GM12892 (cell line): Measurements from ENCODE around the gene SPNS2.

Source experiments
- DNase-seq: peaks from one replicate; pipeline ENCODE4 v3.0.0; 2011; ENCODE audit not compliant: insufficient read length
- FAIRE-seq: peaks from 2 replicates; lab custom pipeline; 2011; peaks lifted over from hg19 to GRCh38; lab: Jason Lieb, UNC
- POLR2A ChIP-seq: IDR thresholded peaks from 2 replicates; pipeline ENCODE4 v1.6.1; 2011; ENCODE audit warnings: low read depth, low read length, control low read depth
- POLR2AphosphoS5 ChIP-seq: IDR thresholded peaks from 2 replicates; pipeline ENCODE4 v1.6.1; 2011; ENCODE audit warnings: low read depth, low read length, control low read depth
- TAF1 ChIP-seq: IDR thresholded peaks from 2 replicates; pipeline ENCODE4 v1.6.1; 2011; ENCODE audit warnings: low read depth, mild to moderate bottlenecking, control low read depth, low read length, borderline replicate concordance

The SPNS2 gene

GRCh38 chr17:4527566-4528125 lies 29.0 kb downstream of the SPNS2 start:
- no peak for TF ChIP-seq TAF1
- no peak for TF ChIP-seq POLR2AphosphoS5
- no peak for TF ChIP-seq POLR2A
- no peak for FAIRE-seq

GRCh38 chr17:4529533-4530152 lies 31.0 kb downstream of the SPNS2 start:
- no peak for FAIRE-seq
- TF ChIP-seq POLR2AphosphoS5 (no peak), TAF1 (no peak), POLR2A (no peak)

More at GRCh38 chr17:4527566-4528125, 29.0 kb downstream of the SPNS2 start:
- no peak for DNase-seq

DNA sequence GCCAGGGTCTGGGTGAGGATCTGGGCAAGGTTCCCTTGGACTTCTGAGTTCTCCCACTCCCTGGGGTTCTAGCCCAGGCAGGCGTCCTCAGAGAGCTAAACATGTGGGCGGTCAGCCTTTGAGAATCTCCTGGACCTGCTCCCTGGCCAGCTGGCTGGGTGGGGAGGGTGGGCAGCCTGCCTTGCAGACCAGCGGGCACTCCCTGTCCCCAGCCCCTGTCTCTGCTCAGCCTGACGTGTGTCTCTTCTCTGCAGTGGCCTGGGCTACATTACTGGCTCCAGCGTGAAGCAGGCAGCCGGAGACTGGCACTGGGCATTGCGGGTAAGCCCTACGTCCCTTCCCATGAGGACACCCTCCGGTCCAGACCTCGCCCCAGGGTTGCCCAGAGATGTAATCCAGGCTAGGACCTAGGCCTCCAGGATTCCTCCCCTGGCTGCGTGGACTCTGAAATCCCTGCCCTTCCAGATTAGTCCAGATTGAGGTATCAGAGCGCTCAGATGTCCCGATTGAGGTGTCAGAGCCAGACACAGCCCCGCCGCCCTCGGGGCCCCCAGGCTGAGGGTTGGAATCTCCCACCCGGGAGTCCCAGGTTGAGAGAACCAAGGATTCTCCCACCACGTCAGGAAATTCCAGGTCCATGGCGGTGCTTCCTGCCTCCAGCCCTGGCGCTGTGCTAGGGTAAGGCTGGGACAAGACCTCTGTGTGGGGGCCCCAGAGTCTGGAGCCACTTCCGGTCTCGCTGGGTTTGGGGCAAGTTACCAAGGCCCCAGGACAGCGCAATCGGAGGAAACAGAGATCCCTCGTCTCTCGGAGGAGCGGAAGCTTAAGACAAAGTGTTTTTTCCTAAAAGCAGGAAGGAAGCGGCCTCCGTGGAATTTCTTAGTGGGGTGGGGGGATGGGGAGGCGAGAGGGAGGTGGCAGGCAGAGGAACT lies 32.4 kb downstream of the SPNS2 start:
- no peak for DNase-seq
- no peak for TF ChIP-seq TAF1
- TF ChIP-seq POLR2A = no peak
- no peak for TF ChIP-seq POLR2AphosphoS5
- no peak for FAIRE-seq

More at GRCh38 chr17:4529533-4530152, 31.0 kb downstream of the SPNS2 start:
- no peak for DNase-seq

- no peak for TF ChIP-seq POLR2A
- TF ChIP-seq TAF1 = no peak
- TF ChIP-seq POLR2AphosphoS5 = no peak
- FAIRE-seq = no peak
- DNase-seq = no peak
Measured at GRCh38 chr17:4531988-4532736, 33.5 kb downstream of the SPNS2 start.

GRCh38 chr17:4532860-4533522 lies 34.3 kb downstream of the SPNS2 start:
- TF ChIP-seq POLR2AphosphoS5 (no peak), POLR2A (no peak), TAF1 (no peak)
- FAIRE-seq = no peak
- DNase-seq = no peak

DNA sequence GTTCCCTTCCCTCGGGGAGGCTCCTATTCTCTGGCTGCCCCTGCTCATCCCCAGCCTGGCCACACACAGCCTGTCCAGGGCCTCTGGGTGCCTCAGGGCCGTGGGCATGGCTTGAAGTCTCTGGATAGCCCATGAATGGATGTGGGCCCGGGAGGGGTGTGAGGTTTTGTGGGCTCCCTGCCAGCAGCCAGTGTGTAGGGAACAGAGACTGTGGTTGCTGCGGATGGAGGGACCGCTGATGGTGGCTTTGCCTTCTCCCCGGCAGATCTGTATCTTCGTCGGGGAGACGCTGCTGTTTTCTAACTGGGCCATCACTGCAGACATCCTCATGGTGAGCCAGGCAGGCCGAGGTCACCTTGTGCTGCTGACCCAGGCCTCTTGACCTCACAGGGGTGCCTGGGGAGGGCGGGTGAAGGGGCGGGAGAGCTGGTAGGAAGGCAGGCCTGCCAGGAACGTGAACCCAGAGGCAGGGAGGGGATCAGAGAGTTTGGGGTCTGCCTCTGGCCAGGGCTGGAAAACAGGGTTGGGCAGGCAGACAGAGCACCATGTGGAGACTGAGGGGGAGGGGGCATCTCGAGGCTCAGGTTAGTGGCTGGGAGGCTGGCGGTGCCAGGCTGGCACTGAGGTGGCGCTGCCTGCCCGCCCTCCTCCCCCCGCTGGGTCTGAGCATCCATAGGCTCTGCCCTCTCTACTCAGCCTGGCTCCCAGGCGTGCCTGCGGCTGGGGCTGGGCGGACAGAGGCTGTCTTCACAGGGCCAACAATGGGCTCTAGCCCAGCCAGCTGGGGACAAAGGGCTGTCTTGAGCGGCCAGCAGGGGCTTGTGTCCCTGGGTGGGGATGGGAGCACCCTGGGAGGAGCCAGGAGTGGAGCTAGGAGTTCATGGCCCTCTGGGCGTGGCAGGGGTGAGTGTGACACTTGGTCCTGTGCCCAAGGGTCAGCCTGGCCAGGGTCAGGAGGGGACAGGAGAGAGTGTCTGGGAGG lies 35.1 kb downstream of the SPNS2 start:
- FAIRE-seq = no peak
- no peak for DNase-seq

GRCh38 chr17:4534515-4534914 lies 35.8 kb downstream of the SPNS2 start:
- FAIRE-seq = no peak
- TF ChIP-seq POLR2A = no peak
- no peak for TF ChIP-seq TAF1
- TF ChIP-seq POLR2AphosphoS5 = no peak
- no peak for DNase-seq

More for the DNA sequence above, 35.1 kb downstream of the SPNS2 start:
- no peak for TF ChIP-seq TAF1
- no peak for TF ChIP-seq POLR2AphosphoS5
- TF ChIP-seq POLR2A = no peak; the same call in 1 of the 2 replicates

DNA sequence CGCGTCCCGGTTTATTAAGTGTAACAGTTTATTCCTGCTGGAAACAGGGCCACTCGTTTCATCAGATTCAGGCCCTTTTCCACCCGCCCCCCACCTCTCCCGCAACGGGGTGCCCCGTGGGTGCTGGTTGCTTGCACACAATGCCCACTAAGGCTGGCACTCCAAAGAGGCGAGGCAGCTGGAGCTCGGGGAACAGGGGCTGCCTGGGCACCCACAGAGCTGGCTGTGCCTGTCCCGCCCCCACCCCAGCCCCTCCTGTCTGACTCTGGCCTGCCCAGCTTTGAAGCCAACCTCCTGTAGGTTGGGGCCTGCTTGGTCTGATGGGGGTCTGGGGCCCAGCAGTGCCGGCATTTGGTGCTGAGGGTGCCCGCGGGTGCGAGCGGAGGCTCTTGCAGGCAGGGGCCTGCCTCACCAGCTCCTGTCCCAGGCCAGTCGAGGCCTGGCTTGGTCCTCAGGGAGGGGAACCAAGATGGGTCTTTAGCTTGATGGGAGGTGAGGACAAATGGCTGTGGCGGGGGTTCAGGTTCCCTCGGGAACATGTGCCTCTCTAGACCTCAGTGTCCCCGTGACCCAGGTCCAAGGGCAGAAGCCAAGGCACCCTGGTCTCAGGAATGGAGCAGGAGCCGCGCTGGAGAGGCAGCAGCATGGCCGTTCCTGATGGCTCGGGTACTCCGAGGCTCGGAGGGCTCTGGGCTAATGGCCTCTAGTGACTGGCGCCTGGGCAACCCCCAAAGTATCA lies 36.4 kb downstream of the SPNS2 start:
- FAIRE-seq = no peak
- no peak for DNase-seq
- no peak for TF ChIP-seq POLR2A
- TF ChIP-seq POLR2AphosphoS5 = no peak
- no peak for TF ChIP-seq TAF1
